GM18517 (cell line): Measurements from ENCODE around the gene STAMBP.
"Not testable (repeated sequence)": the region's sequence is repeated elsewhere in the genome, so short reads cannot be mapped to it uniquely, and the experiment has no call there.

ENCODE experiments used
- ATAC-seq: cut with Tn5 transposase; IDR thresholded peaks from one replicate; pipeline ENCODE4 v1.9.1; 2021; ENCODE audit warnings: mild to moderate bottlenecking, moderate library complexity; ENCODE audit not compliant: unreplicated experiment

Gene STAMBP

DNA sequence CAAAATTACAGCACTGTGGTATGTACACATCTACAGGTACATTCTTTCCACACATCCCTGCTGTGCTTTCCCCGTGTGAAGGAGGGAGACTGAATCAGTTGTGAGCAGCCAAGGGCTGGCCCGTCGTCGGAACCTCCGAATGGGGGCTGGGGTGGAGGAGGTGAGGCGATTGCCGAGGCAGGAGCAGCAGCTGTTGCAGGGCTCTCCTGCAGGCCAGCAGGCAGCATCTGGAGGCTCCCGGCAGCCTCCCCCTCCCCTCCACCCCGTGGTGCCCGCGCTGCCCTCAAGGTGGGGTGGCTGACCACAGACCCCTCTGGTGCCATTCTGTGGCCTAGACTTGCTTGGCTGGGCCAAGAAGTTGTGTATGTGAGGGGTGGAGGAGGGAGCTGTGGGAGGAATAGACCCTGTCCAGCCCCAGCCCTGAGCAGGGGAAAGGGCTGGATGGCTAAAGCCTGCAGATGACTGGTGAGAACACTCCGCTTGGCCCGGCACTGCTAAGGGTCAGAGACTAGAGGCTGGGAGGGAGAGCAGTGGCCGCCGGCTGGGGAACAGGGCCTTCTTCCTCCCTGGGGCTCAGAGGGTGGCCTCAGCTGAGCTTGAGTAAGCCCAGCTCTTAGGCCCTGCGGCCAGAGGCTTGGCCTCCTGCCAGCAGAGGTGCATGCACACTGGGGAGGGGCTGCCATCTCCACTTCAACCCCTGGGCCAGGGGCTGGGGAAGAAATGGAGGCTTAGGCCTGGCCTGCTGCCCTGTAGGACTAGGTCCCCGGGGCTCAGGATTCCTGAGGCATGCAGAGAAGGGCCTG is 7.6 kb downstream of the STAMBP start:
- ATAC-seq: no peak

DNA sequence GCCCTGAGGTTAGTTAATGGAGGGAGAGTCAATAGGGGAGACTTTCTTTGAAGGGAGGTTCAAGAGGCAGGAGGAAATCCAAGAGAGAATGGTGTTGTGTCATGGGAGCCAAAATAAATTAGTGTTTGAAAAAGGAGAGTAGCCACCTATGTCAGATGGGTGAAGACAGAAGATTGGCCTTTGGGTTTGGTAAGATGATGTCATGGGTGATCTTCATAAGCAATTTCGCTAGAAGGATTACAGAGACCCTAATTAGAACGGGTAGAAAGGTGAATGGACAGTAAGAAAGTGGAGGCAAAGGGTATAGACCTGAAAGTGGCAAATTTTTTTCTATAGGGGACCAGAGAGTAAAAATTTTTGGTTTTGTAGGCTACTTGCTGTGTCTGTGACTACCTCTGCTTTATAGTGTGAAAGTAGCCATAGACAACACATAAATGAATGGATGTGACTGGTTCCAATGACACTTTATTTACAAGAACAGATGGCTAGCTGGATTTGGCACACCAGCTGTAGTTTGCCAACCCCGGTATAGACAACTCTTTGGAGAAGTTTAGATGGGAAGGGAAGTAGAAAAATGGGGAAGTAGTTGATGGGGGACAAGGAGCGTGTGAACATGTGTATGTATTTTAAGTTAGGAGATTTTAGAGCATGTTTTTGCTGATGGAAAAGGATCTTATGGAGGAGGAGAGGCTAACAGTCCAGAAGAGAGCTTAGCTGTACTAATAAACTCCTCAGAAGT is 9.3 kb downstream of the STAMBP start:
- ATAC-seq: no peak

DNA sequence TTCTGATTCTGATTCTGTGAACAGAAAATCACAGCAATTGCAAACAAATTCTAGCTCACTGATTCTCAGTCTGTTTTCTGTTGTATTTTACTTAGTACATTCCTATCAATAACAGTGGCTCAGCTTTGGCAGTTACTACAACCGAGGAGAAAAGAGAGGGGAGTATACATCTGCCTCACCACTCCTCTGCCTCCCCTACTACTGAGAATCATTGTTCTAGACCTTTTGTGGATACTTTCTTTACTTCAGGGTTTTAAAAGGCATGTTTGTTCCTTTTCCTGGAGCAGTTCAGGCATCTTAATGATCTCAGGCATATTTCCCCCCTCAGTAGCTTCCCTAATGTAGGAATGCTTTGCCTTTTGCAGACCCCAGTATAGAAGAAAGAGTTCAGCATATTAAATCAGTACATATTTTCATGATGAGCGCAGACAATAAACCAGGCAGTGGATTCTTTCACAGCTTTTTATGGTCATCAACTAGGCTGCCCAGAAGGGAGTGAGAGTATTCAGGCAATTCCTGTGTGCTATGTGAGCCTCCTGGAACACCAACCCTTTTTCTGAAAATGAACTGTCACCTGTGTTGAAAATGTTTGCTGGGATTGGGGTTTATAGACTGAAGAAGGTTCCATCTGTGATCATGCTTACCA is 10.3 kb downstream of the STAMBP start:
- no peak for ATAC-seq

DNA sequence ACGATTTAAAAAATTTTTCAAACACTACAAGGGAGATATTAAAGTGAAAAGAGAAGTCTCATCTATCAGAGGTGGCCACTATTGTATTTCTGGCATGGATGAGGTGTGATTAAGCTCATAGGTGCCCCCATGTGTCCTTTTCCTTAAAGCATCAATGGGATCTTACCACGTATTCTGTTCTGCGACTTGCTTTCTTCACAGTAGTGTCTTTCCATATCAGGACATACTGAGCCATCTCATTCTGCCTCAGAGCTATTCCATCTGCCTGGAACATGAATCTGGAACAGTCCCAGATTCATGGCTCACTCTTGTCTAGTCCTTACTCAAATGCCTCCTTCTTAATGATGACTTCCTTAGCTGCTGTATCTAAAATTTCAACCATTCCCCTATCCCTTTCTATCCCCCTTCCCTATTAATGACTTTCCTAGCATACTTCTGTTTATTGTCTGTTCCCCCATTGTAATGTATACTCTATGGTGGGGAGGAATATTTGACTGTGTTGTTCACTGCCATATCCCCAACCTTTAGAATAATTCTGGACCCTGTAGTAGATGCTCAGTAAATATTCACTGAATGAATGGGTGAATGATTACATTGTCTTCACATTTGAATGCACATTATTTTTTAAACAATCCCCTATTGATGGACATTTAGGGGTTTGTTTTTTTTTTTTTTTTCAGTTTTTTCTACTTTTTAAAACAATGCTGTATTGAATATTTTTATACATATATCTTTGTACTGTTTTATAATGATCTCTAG is 11.1 kb downstream of the STAMBP start:
- no peak for ATAC-seq

DNA sequence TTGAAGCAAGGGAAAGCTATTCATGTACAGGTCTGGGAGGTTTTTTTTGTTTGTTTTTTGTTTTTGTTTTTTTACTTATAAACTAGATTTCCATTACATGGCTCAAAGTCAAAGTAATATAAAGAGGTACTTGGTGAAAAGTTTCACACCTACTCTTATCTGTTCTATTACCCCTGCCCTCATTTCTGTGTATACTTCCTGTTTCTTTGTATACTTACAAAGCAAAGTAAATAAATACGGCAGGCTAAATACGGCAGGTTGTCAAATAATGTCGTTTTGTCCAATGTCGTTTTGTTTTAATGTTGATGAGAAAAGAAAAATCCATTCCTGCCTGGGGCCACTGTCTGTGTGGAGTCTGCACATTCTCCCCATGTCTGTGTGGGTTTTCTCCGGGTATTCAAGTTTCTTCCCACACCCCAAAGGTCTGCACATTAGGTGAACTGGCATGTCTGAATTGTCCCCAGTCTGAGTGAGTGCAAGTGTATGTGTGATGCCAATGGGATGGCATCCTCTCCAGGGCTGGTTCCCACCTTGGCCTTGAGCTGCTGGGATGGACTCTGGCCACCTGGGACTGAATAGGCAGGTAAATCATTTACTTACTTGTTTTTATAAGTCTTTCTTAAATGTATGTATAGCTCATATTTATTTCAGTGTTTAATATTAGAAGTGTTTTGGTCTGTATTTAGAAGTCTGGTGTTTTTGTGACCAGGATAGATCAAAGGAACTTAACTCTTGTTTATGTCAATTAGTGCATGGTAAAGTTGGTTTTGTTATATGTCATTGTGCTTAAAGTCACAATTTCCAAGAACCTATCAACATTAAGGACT is 13.4 kb downstream of the STAMBP start:
- ATAC-seq: no peak

DNA sequence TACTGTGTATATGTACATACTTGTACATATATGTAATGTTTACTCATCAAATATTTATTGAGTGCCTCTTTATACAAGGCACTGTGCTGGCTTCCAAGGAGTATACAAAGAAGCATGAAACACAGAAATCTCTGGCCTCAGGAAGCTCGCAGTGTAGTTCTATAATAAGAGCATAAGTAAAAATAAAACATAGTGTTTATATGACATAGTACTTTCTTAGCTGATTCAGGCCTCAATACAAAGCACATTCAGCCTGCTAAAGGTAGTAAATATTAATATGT is 13.9 kb downstream of the STAMBP start:
- no peak for ATAC-seq

DNA sequence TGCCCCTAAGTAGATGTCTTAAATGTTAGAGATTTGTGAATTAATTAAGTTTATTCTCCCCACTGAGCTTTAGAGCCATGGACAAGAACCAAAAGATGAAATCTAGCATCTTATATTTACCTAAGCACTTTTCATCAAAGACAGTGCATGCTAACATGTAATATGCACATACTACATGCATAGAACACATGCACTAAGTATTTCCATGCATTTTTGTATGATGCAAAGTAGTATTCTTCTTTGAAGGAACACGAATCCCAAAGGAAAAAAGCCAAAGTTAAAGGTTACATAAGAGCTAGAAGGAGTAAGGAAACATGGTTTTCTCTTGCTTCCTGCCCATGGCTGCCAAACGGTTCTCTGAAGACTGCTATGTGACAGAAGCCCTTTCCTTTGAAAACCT is 15.3 kb downstream of the STAMBP start:
- no peak for ATAC-seq

DNA sequence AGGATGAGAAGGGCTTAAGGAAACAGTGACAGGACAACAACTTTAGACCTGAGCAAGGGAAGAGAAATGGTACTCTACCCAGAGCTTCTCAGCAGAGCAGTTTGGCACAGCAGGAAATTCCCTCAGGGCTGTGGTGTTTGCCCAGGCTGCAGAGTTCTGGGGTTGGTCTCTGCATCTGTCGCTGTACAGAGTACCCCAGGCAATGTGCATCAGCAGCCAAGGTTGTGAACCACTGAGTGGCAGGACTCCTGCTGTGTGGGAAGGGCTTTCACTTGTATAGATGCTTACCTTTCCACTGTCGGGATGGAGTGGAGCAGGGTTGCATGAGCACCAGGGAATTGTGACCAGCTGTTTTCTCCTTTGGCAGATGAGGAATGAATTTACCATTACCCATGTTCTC is 21.2 kb downstream of the STAMBP start:
- no peak for ATAC-seq

DNA sequence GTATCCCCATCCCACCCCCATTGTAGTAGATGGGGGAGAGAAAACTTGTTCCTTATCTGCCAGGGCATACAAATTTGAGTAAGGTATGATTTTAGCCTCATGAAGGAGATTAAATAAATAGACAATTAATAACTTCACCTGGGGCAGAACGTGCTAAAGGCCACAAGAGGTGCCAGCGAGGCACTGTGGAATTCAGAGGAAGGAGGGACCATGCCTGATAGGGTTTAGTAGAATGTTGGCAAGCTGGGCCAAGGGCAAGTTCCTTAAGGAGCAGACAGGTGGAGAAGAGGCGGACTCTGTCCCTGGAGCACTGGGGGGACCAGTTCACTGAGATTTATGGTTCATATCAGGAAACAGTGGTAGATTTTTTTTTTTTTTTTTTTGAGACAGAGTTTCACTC is 22.5 kb downstream of the STAMBP start:
- no peak for ATAC-seq

DNA sequence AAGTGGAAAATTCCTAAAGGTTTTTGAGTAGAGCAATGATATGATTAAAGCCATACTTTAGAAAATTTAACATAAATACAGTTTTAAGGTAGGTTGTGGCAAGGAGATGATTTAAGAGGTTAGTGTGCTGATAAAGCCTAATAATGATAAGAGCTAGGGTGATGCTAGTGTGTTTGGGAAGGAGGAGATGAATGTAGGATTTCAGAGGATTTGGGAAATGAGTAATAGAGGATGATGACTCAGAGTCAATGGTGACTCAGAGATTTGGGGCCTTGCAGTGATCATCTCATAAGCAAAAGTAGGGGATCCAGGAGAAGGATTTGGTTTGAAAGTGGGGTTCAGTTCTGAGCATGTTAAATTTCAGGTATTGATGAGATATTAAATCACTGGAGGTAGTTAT is 23.3 kb downstream of the STAMBP start:
- ATAC-seq: no peak

DNA sequence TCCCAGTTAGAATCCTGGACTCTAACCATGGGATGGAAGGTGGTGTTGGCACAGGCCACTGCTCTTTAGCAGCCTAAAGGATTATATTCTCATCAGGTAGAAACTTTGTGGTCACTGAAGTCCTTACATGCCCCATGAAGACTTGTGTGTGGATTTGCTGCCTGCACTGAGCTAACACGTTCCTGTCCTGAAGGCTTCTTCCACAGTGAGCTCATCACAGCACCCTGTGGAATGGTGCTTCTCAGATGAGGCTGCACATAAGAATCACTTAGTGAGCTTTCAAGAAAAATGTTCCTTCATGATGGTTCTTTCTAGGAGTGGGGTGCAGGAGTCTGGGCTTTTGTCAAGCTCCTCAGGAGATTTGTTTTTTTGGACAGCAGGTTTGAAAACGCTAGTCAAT is 26.8 kb downstream of the STAMBP start:
- ATAC-seq: no peak

DNA sequence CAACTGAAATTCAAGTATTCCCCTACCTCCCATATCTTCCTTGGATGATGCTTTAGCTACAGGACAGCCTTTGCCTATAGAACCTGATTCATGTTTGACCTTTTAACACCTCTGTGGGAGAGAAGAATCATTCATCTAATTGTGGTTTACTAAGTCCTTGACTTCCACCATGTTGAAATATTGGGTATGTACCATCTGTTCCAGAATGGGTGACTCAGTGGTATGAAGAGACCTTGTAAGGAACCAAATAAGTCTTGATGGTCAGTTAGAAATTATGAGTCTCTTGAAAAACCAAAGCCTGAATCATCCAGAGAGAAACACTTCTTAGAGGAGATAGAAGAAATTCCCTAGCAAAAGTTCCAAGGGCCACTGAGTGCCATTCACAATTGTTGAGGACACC is 27.5 kb downstream of the STAMBP start:
- no peak for ATAC-seq

DNA sequence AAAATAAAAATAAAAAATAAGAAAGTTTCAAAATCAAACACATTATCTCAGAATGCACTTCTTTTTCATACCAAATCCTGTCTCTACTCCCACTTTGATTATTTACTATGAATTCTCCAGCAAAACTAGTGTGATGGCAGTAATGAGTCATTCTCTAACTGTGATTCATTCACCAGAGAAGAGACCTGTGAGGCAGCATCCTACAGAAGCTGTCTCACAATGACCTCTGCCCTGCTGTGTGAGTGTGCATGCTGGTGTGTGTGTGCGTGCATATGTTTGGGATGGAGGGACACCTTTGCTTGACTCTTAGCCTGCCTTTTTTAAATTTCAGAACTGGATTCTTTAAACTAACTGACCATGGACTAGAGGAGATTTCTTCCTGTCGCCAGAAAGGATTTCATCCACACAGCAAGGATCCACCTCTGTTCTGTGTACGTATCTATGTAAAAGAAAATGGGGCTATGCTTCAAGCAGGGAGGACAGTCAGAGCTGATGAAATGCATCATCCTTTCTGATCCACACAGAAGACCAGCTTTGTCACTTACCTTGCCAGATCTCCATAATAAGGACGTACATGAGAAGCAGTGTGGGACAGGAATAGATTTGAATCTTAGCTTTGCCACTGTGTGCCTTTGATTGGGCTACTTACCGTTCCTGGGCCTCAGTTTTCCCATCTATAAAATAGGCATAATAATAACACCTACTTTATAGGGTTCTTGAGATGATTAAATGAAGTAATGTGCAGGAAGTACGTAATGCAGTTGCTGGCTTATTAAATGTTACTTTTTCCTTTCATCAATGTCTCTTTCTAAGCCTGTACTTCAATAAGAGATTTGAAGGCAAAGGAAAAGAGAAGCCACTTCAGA is 31.2 kb downstream of the STAMBP start:
- no peak for ATAC-seq

DNA sequence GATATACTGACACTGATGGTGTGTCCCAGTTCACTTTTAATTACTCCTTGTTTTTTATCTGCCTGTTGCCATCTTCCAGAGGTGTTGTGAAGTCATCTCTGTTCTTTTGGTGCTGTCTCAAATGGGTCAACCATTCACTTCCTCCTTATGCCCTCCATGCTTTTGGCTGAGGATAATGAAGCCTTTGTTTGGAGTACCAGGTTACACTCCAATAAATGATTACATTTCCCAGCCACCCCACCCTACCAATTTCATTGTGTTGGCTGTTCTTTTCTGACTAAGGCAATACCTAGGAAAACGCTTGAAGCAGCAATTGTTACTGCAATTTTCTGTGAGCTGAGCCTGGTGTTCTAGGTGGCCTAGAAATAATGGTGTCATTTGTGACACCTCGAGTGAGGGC is 34.2 kb downstream of the STAMBP start:
- ATAC-seq: no peak

DNA sequence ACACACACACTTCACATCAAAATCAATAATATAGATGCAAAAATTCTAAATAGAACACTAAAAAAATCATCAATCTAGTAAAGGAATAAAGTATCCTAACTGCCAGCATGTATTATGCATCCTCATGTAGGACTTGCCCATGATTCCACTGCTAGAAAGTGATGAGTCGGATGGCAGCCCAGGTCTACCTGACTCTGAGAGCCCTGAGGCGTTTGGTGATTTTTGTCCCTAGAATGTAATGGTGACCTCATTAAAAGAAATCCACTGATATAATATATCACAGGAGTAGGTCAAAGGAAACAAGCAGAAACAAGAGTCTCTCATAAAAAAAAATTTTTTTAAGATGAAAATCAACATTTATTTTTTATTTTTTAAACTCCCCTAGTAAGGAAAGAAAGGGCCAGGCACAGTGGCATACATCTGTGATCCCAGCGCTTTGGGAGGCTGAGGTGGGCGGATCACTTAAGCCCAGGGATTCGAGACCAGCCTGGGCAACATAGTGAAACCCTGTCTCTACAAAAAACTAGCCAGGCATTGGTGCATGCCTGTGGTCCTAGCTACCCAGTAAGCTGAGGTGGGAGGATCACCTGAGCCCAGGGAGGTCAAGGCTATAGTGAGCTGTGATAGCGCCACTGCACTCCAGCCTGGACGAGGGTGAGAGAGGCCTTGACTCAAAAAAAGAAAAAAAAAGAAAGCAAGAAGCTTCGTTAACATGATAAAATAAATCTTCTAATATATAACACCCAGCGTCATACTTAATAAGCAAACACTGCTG is 39.6 kb downstream of the STAMBP start:
- no peak for ATAC-seq

DNA sequence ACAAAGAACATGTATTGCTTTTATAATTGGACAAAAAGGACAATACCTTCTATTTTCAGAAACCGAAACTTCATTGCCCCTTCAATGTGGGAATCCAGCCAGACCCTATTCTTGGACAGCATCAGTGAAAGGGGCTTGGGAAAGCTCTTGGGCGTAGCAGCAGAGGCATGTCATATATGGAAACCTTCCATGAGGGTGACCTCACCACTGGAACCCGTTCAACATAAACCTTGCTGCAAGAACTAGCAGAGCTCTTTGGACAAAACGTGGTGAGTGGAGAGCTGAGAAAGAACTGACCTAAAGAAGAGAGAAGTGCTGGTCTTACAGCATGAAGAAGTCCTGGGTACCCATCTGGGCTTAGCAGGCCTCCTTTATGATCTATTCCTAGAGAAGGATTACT is 41.3 kb downstream of the STAMBP start:
- no peak for ATAC-seq

DNA sequence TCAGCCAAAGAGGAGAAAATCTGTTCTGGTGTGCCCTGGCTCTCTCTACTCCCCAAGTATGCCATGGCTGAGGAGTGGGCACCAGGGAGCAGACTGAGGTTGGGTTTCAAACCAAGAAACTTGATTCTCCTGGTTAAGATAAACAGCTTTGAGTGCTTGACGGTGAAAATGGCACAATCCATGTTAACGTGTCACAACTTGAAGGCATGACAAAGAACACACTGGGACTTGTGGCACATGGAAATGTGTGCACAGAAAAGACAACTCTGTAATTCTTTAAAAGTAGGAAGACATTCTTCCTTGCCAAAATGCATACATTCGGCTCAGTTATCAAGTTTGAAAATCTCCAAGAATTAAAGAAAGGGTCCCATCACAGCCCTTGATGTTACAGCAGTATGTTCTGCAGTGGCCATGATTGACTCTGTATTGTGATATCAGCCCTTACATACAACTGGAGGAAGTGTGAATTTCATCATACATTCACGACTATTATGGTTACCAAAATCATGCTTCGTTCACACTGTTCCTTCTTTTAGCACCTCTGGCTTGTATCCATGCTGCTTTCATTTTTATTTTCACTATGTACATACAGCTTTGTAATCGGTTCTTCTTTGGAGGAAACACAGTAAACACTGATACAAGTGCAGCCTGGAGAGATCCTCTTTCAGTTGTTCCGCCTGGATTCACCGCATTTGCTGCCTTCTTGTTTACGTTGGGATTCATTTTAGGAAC is 48.5 kb downstream of the STAMBP start:
- ATAC-seq: peak; percentile 49

DNA sequence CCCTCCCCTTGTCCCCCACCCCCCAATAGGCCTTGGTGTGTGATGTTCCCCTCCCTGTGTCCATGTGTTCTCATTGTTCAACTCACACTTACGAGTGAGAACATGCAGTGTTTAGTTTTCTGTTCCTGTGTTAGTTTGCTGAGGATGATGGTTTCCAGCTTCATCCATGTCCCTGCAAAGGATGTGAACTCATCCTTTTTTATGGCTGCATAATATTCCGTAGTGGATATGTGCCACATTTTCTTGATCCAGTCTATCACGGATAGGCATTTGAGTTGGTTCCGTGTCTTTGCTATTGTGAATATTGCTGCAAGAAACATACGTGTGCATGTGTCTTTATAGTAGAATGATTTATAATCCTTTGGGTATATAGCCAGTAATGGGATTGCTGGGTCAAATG is 49.2 kb downstream of the STAMBP start:
- not testable (repeated sequence) for ATAC-seq
